Neural progenitor cell (in vitro differentiated cells): ENCODE measurements around the gene ADGRA1. TPM values are rescaled to one million over a fixed set of nuclear protein-coding genes. Genes with fewer than 3 reads are reported as not detected.

Experiments used
- DNase-seq: peaks from one replicate; pipeline ENCODE4 v3.0.0-alpha.2; 2016; ENCODE audit warnings: low spot score
- H2AFZ ChIP-seq: fragments of 200-600 bp; sonication (generic); replicated peaks from 2 replicates; pipeline ENCODE4 v1.6.1; 2016; ENCODE audit warnings: antibody characterized with exemption
- H3F3A ChIP-seq: fragments of 200-600 bp; sonication (generic); 2 replicates; pipeline ENCODE4 v1.6.1; 2016; ENCODE audit warnings: antibody characterized with exemption, low read depth
- H3K27ac ChIP-seq: fragments of 200-600 bp; sonication (generic); 2 replicates; pipeline ENCODE4 v1.5.1; 2016; ENCODE audit warnings: mild to moderate bottlenecking
- H3K27me3 ChIP-seq: fragments of 200-600 bp; sonication (generic); 2 replicates; pipeline ENCODE4 v1.6.1; 2016; ENCODE audit warnings: mild to moderate bottlenecking, moderate library complexity
- H3K36me3 ChIP-seq: fragments of 200-600 bp; sonication (generic); 2 replicates; pipeline ENCODE4 v1.5.1; 2016
- H3K4me1 ChIP-seq: fragments of 200-600 bp; sonication (generic); 2 replicates; pipeline ENCODE4 v1.6.1; 2016; ENCODE audit warnings: mixed run types
- H3K4me2 ChIP-seq: fragments of 200-600 bp; sonication (generic); 2 replicates; pipeline ENCODE4 v1.6.1; 2016
- H3K4me3 ChIP-seq: fragments of 200-600 bp; sonication (generic); 2 replicates; pipeline ENCODE4 v1.5.1; 2016
- H3K79me2 ChIP-seq: fragments of 200-600 bp; sonication (generic); 2 replicates; pipeline ENCODE4 v1.6.1; 2016; ENCODE audit warnings: low read depth
- H3K9ac ChIP-seq: fragments of 200-600 bp; sonication (generic); 2 replicates; pipeline ENCODE4 v1.6.1; 2016
- H3K9me3 ChIP-seq: fragments of 200-600 bp; sonication (generic); 2 replicates; pipeline ENCODE4 v1.5.1; 2016; ENCODE audit warnings: low read depth
- H4K20me1 ChIP-seq: fragments of 200-600 bp; sonication (generic); 2 replicates; pipeline ENCODE4 v1.6.1; 2016; ENCODE audit warnings: low read depth
- H3K27ac Mint-ChIP-seq: 3 replicates; pipeline ENCODE4 v1.8.0; 2021; ENCODE audit warnings: mixed read lengths
- H3K27me3 Mint-ChIP-seq: 2 replicates; pipeline ENCODE4 v1.8.0; 2022; ENCODE audit warnings: low read depth, mild to moderate bottlenecking, inconsistent platforms, moderate library complexity, mixed read lengths; ENCODE audit not compliant: insufficient read depth
- H3K36me3 Mint-ChIP-seq: 3 replicates; pipeline ENCODE4 v1.8.0; 2021; ENCODE audit warnings: mixed read lengths
- H3K4me1 Mint-ChIP-seq: 3 replicates; pipeline ENCODE4 v1.8.0; 2021; ENCODE audit warnings: mixed read lengths
- H3K4me3 Mint-ChIP-seq: 3 replicates; pipeline ENCODE4 v1.8.0; 2021; ENCODE audit warnings: mild to moderate bottlenecking, moderate library complexity, mixed read lengths
- H3K9me3 Mint-ChIP-seq: 3 replicates; pipeline ENCODE4 v1.8.0; 2020; ENCODE audit warnings: mixed read lengths
- CTCF ChIP-seq: fragments of 200-600 bp; sonication (generic); IDR thresholded peaks from 2 replicates; pipeline ENCODE4 v1.5.1; 2017; ENCODE audit warnings: antibody characterized with exemption, mild to moderate bottlenecking
- EZH2 ChIP-seq: fragments of 200-600 bp; sonication (generic); IDR thresholded peaks from 2 replicates; pipeline ENCODE4 v1.6.1; 2017; ENCODE audit warnings: antibody characterized with exemption, mild to moderate bottlenecking, moderate library complexity
- EZH2phosphoT487 ChIP-seq: fragments of 200-600 bp; sonication (generic); IDR thresholded peaks from 2 replicates; pipeline ENCODE4 v1.6.1; 2017; ENCODE audit warnings: antibody characterized with exemption
- total RNA-seq: library from RNA; depleted of rRNA; stranded (reverse); fragments of >200 nt; gene quantifications from 2 replicates; pipeline ENCODE4 v1.2.3, GENCODE V29; 2015; ENCODE audit warnings: low replicate concordance

ADGRA1 gene
- total RNA-seq, 1 donor from 2014 or later: not detected

GRCh38 chr10:133128126-133129070 lies 40.7 kb downstream of the ADGRA1 start:
- Histone ChIP-seq H3K36me3 (no peaks in the 10 kb centered on the region), H3K9ac (no peak overlapping the region), H2AFZ (no peak overlapping the region), H3F3A (no peaks in the 10 kb centered on the region), H3K27ac (no peak overlapping the region), H3K4me1 (no peaks in the 10 kb centered on the region), H3K4me3 (no peak overlapping the region), H3K79me2 (no peaks in the 10 kb centered on the region), H3K27me3 (peaks cover 25% of the 10 kb centered on the region), H3K4me2 (no peak overlapping the region), H4K20me1 (no peaks in the 10 kb centered on the region), H3K9me3 (no peaks in the 10 kb centered on the region)
- Mint-ChIP-seq H3K4me1 (peaks cover 5% of the 10 kb centered on the region), H3K36me3 (no peaks in the 10 kb centered on the region), H3K27me3 (peaks cover 14% of the 10 kb centered on the region), H3K9me3 (no peaks in the 10 kb centered on the region), H3K27ac (no peak overlapping the region), H3K4me3 (no peak overlapping the region)
- no peak for DNase-seq
- TF ChIP-seq CTCF (no peak), EZH2 (no peak)

GRCh38 chr10:133129071-133129858 lies 41.5 kb downstream of the ADGRA1 start:
- Mint-ChIP-seq H3K27ac (no peak overlapping the region), H3K36me3 (no peaks in the 10 kb centered on the region), H3K27me3 (peaks cover 12% of the 10 kb centered on the region), H3K9me3 (no peaks in the 10 kb centered on the region), H3K4me3 (no peak overlapping the region), H3K4me1 (peaks cover 5% of the 10 kb centered on the region)
- Histone ChIP-seq H4K20me1 (no peaks in the 10 kb centered on the region), H3K4me3 (no peak overlapping the region), H3K9me3 (no peaks in the 10 kb centered on the region), H3F3A (no peaks in the 10 kb centered on the region), H2AFZ (no peak overlapping the region), H3K27me3 (peaks cover 17% of the 10 kb centered on the region), H3K9ac (no peak overlapping the region), H3K4me1 (no peaks in the 10 kb centered on the region), H3K36me3 (no peaks in the 10 kb centered on the region), H3K79me2 (no peaks in the 10 kb centered on the region), H3K4me2 (no peak overlapping the region), H3K27ac (no peak overlapping the region)
- no peak for TF ChIP-seq CTCF
- TF ChIP-seq EZH2phosphoT487: no peak
- no peak for DNase-seq

DNA sequence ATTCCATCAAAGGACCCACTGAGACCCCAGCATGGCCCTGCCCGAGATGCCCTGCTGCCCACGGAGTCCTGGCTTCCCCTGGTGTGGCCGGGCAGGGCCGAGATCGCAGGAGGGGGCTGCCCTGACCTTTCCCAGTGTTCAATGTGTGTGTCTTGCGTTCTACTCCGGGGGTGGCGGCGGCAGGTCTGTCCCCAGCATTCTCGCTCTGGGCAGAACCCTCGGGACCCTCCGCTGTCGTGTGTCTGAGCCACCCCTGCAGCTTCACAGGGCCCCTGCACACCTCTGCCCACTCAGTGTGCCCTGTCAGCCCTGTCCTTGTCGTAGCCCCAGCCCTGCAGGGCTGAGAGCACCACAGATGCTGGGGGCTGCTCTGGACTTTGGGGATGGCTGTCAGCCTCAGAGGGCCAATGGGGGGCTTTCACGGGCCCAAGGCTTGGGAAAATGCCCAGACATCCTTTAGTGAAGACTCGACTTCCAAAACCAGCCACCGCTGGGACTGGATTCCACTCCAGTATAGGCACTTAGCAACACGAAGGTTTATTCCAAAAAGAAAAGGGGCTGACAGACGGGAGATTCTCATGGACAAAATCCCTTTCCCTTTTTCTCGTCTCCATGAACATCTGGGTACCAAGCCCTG lies 42.3 kb downstream of the ADGRA1 start:
- H3K27ac ChIP-seq: no peak overlapping the region
- H3K9me3 ChIP-seq: no peaks in the 10 kb centered on the region
- no peaks in the 10 kb centered on the region for H3K79me2 ChIP-seq
- Mint-ChIP-seq H3K4me3 (no peak overlapping the region), H3K27ac (no peak overlapping the region), H3K4me1 (peaks cover 5% of the 10 kb centered on the region), H3K36me3 (no peaks in the 10 kb centered on the region), H3K9me3 (no peaks in the 10 kb centered on the region), H3K27me3 (peaks cover 14% of the 10 kb centered on the region)
- DNase-seq: no peak
- H3K4me2 ChIP-seq: no peak overlapping the region
- no peaks in the 10 kb centered on the region for H4K20me1 ChIP-seq
- no peak overlapping the region for H3K4me3 ChIP-seq
- no peak overlapping the region for H2AFZ ChIP-seq
- no peaks in the 10 kb centered on the region for H3F3A ChIP-seq
- peaks cover 9% of the 10 kb centered on the region for H3K27me3 ChIP-seq
- H3K9ac ChIP-seq: no peak overlapping the region
- no peak for TF ChIP-seq CTCF
- TF ChIP-seq EZH2phosphoT487: no peak
- TF ChIP-seq EZH2: no peak
- H3K36me3 ChIP-seq: no peaks in the 10 kb centered on the region
- no peaks in the 10 kb centered on the region for H3K4me1 ChIP-seq
